K562 (cell line): ENCODE results near the gene KRT83.

Source experiments
- MAX ChIP-seq: sonication (generic); formaldehyde crosslinking; IDR thresholded peaks from 2 replicates; pipeline ENCODE4 v1.9.0; 2022; ENCODE audit warnings: mild to moderate bottlenecking, missing genetic modification reagents
- SP2 ChIP-seq: IDR thresholded peaks from 2 replicates; pipeline ENCODE4 v1.6.1; 2011; ENCODE audit warnings: mild to moderate bottlenecking, low read depth, low read length, moderate library complexity; ENCODE audit not compliant: poor library complexity, severe bottlenecking; ENCODE audit errors: extremely low read depth
- ZNF830 ChIP-seq: fragments of 250-450 bp; sonication (Bioruptor Pico); IDR thresholded peaks from 2 replicates; pipeline ENCODE4 v1.5.0; 2021; ENCODE audit warnings: mild to moderate bottlenecking
- TF ChIP-seq, protein P1 (sequence below): fragments of 250-450 bp; sonication (Bioruptor Pico); IDR thresholded peaks from 2 replicates; pipeline ENCODE4 v1.5.1; 2021; ENCODE audit warnings: mild to moderate bottlenecking

DNA sequence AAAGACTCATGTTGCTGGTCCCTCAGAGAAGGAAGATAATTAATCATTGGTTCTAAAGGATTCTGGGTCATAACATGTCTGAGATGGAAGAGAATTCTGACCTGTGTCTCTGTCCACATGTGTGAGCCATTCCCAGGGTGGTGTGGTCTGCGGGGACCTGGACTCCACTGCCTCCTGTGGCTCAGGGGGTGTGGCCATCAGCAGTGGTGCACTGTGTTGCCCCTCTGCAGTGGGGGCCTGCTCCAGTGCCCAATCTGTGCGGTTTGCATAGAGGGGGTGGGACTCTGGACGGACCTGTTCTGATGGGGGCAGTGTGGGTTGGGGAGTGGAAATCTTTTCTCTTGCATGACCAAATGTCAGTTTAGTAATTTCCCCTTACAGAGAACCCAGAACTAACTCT, 32.6 kb upstream of the KRT83 start:
- TF ChIP-seq MAX (CRISPR knock-in tag): no peak
- no peak for TF ChIP-seq ZNF830 (CRISPR knock-in tag)
- no peak for TF ChIP-seq SP2
- TF ChIP-seq, protein P1, sequence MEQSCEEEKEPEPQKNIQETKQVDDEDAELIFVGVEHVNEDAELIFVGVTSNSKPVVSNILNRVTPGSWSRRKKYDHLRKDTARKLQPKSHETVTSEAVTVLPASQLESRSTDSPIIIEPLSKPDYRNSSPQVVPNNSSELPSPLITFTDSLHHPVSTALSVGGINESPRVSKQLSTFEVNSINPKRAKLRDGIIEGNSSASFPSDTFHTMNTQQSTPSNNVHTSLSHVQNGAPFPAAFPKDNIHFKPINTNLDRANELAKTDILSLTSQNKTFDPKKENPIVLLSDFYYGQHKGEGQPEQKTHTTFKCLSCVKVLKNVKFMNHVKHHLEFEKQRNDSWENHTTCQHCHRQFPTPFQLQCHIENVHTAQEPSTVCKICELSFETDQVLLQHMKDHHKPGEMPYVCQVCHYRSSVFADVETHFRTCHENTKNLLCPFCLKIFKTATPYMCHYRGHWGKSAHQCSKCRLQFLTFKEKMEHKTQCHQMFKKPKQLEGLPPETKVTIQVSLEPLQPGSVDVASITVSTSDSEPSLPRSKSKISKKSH: no peak
